Effector memory CD4-positive, alpha-beta T cell (primary cell): ENCODE measurements around the gene PTPMT1.

ENCODE experiments used
- DNase-seq, 3 donors: peaks; one replicate each; pipeline ENCODE4 v3.0.0-alpha.2; 2020
- H3K27ac ChIP-seq: 2 replicates; pipeline ENCODE4 v1.7.0; 2013; ENCODE audit warnings: mild to moderate bottlenecking, low read length, moderate library complexity; ENCODE audit not compliant: insufficient read depth, poor library complexity, severe bottlenecking
- H3K27me3 ChIP-seq: replicated peaks from 2 replicates; pipeline ENCODE4 v1.7.0; 2013; ENCODE audit warnings: mild to moderate bottlenecking, low read length; ENCODE audit not compliant: insufficient read depth, control insufficient read depth, poor library complexity, severe bottlenecking
- H3K36me3 ChIP-seq: 2 replicates; pipeline ENCODE4 v1.7.0; 2013; ENCODE audit warnings: mild to moderate bottlenecking, low read length, moderate library complexity; ENCODE audit not compliant: control insufficient read depth, insufficient read depth
- H3K4me1 ChIP-seq: 2 replicates; pipeline ENCODE4 v1.7.0; 2013; ENCODE audit warnings: low read length, mild to moderate bottlenecking; ENCODE audit not compliant: control insufficient read depth, insufficient read depth, poor library complexity, severe bottlenecking
- H3K4me3 ChIP-seq: 2 replicates; pipeline ENCODE4 v1.7.0; 2013; ENCODE audit warnings: low read length, low read depth, mild to moderate bottlenecking; ENCODE audit not compliant: insufficient read depth, poor library complexity, severe bottlenecking
- H3K9me3 ChIP-seq: 2 replicates; pipeline ENCODE4 v1.7.0; 2013; ENCODE audit warnings: mild to moderate bottlenecking, low read length, moderate library complexity; ENCODE audit not compliant: control insufficient read depth

Gene PTPMT1

GRCh38 chr11:47578524-47579494 lies 13.4 kb downstream of the PTPMT1 start, which contains the start of the genes KBTBD4 and NDUFS3:
TSS of gene KBTBD4 (minus strand) at chr11:47578970. CDS start at chr11:47578951, 19 bp downstream.
TSS of gene NDUFS3 (plus strand) at chr11:47579074. CDS start at chr11:47579092, 18 bp downstream.
- Histone ChIP-seq H3K4me1 (peaks cover 25% of the 10 kb centered on the region), H3K27me3 (no peaks in the 10 kb centered on the region), H3K27ac (peak within 1 kb of the TSS; percentile 91), H3K9me3 (no peaks in the 10 kb centered on the region), H3K4me3 (peak within 1 kb of the TSS; percentile 86), H3K36me3 (peaks cover 36% of the 10 kb centered on the region)
- peak; percentile 80 to 86 (median 81) for DNase-seq

GRCh38 chr11:47583844-47584243 lies 18.4 kb downstream of the PTPMT1 start:
- peaks cover 11% of the 10 kb centered on the region for H3K4me1 ChIP-seq
- H3K27ac ChIP-seq, result no peak overlapping the region
- no peak overlapping the region for H3K4me3 ChIP-seq
- peaks cover 35% of the 10 kb centered on the region for H3K36me3 ChIP-seq
- H3K27me3 ChIP-seq, result no peaks in the 10 kb centered on the region
- no peaks in the 10 kb centered on the region for H3K9me3 ChIP-seq
- no peak for DNase-seq

- no peaks in the 10 kb centered on the region for H3K27me3 ChIP-seq
These were observed 20.9 kb downstream of the PTPMT1 start, which contains the start of gene FAM180B for GRCh38 chr11:47586098-47586855. TSS of gene FAM180B (plus strand) at chr11:47586678. CDS start at chr11:47586769, 91 bp downstream.

GRCh38 chr11:47587039-47587716 lies 21.8 kb downstream of the PTPMT1 start:
- no peaks in the 10 kb centered on the region for H3K9me3 ChIP-seq
- H3K4me1 ChIP-seq, result no peaks in the 10 kb centered on the region
- no peaks in the 10 kb centered on the region for H3K27me3 ChIP-seq
- H3K27ac ChIP-seq, result no peak overlapping the region
- peaks cover 23% of the 10 kb centered on the region for H3K36me3 ChIP-seq
- H3K4me3 ChIP-seq, result no peak overlapping the region
- no peak for DNase-seq

More at GRCh38 chr11:47586098-47586855, 20.9 kb downstream of the PTPMT1 start, which contains the start of gene FAM180B:
- no peaks in the 10 kb centered on the region for H3K9me3 ChIP-seq
- no peaks in the 10 kb centered on the region for H3K4me1 ChIP-seq
- DNase-seq, result no peak
- peaks cover 32% of the 10 kb centered on the region for H3K36me3 ChIP-seq
- H3K4me3 ChIP-seq, result no peak within 1 kb of the TSS
- H3K27ac ChIP-seq, result no peak within 1 kb of the TSS

- Histone ChIP-seq H3K4me1 (no peaks in the 10 kb centered on the region), H3K27ac (no peak overlapping the region), H3K9me3 (no peaks in the 10 kb centered on the region), H3K4me3 (no peak overlapping the region), H3K27me3 (no peaks in the 10 kb centered on the region), H3K36me3 (peaks cover 16% of the 10 kb centered on the region)
- DNase-seq, result no peak
These were observed 22.4 kb downstream of the PTPMT1 start for GRCh38 chr11:47587723-47588326.

GRCh38 chr11:47589118-47589517 lies 23.7 kb downstream of the PTPMT1 start:
- no peak overlapping the region for H3K4me3 ChIP-seq
- peaks cover 10% of the 10 kb centered on the region for H3K27me3 ChIP-seq
- no peak for DNase-seq

GRCh38 chr11:47589584-47589976 lies 24.2 kb downstream of the PTPMT1 start:
- H3K4me3 ChIP-seq, result no peak overlapping the region
- no peaks in the 10 kb centered on the region for H3K9me3 ChIP-seq
- peaks cover 14% of the 10 kb centered on the region for H3K27me3 ChIP-seq
- no peaks in the 10 kb centered on the region for H3K4me1 ChIP-seq
- no peak overlapping the region for H3K27ac ChIP-seq
- DNase-seq, result no peak
- no peaks in the 10 kb centered on the region for H3K36me3 ChIP-seq

More at GRCh38 chr11:47589118-47589517, 23.7 kb downstream of the PTPMT1 start:
- no peaks in the 10 kb centered on the region for H3K4me1 ChIP-seq
- no peak overlapping the region for H3K27ac ChIP-seq
- H3K9me3 ChIP-seq, result no peaks in the 10 kb centered on the region
- peaks cover 3% of the 10 kb centered on the region for H3K36me3 ChIP-seq

- Histone ChIP-seq H3K27ac (no peak overlapping the region), H3K36me3 (no peaks in the 10 kb centered on the region), H3K4me3 (no peak overlapping the region), H3K9me3 (no peaks in the 10 kb centered on the region), H3K4me1 (no peaks in the 10 kb centered on the region), H3K27me3 (peaks cover 14% of the 10 kb centered on the region)
- DNase-seq, result no peak
These were observed 24.8 kb downstream of the PTPMT1 start for GRCh38 chr11:47589977-47590861.
